HEK293 (cell line): ENCODE data around the gene TTN.

ENCODE experiments used
- AEBP2 ChIP-seq: fragments of 450-650 bp; formaldehyde crosslinking; IDR thresholded peaks from 2 replicates; pipeline ENCODE4 v1.5.1; 2016; ENCODE audit warnings: missing biosample characterization, missing genetic modification characterization, borderline replicate concordance
- MEIS1 ChIP-seq: sonication (generic); formaldehyde crosslinking; IDR thresholded peaks from 2 replicates; pipeline ENCODE4 v1.8.1; 2022; ENCODE audit warnings: missing genetic modification reagents, mild to moderate bottlenecking, borderline replicate concordance
- REST ChIP-seq: fragments of 450-650 bp; formaldehyde crosslinking; IDR thresholded peaks from 2 replicates; pipeline ENCODE4 v1.5.1; 2016; ENCODE audit warnings: missing biosample characterization, missing genetic modification characterization
- YY1 ChIP-seq: fragments of 450-650 bp; formaldehyde crosslinking; IDR thresholded peaks from 2 replicates; pipeline ENCODE4 v1.5.1; 2018; ENCODE audit warnings: missing biosample characterization, missing genetic modification characterization
- ZBTB26 ChIP-seq: fragments of 450-650 bp; formaldehyde crosslinking; optimal IDR thresholded peaks from 2 replicates; pipeline ENCODE3; 2016; ENCODE audit warnings: missing biosample characterization, mild to moderate bottlenecking, missing genetic modification characterization
- ZEB2 ChIP-seq: fragments of 450-650 bp; formaldehyde crosslinking; IDR thresholded peaks from 2 replicates; pipeline ENCODE4 v1.5.1; 2016; ENCODE audit warnings: missing biosample characterization, missing genetic modification characterization
- ZNF146 ChIP-seq: fragments of 450-650 bp; formaldehyde crosslinking; IDR thresholded peaks from 2 replicates; pipeline ENCODE4 v1.5.1; 2016; ENCODE audit warnings: missing biosample characterization, missing genetic modification characterization
- ZNF639 ChIP-seq: fragments of 450-650 bp; formaldehyde crosslinking; IDR thresholded peaks from 2 replicates; pipeline ENCODE4 v1.5.1; 2016; ENCODE audit warnings: missing biosample characterization, missing genetic modification characterization
- TF ChIP-seq, protein P1 (sequence below): fragments of 450-650 bp; formaldehyde crosslinking; IDR thresholded peaks from 2 replicates; pipeline ENCODE4 v1.5.1; 2016; ENCODE audit warnings: missing biosample characterization, missing genetic modification characterization
- TF ChIP-seq, protein P2 (sequence below): fragments of 450-650 bp; formaldehyde crosslinking; IDR thresholded peaks from 2 replicates; pipeline ENCODE4 v1.5.1; 2016; ENCODE audit warnings: missing biosample characterization, missing genetic modification characterization

- TF ChIP-seq ZNF639 = no peak
- TF ChIP-seq, protein P1, sequence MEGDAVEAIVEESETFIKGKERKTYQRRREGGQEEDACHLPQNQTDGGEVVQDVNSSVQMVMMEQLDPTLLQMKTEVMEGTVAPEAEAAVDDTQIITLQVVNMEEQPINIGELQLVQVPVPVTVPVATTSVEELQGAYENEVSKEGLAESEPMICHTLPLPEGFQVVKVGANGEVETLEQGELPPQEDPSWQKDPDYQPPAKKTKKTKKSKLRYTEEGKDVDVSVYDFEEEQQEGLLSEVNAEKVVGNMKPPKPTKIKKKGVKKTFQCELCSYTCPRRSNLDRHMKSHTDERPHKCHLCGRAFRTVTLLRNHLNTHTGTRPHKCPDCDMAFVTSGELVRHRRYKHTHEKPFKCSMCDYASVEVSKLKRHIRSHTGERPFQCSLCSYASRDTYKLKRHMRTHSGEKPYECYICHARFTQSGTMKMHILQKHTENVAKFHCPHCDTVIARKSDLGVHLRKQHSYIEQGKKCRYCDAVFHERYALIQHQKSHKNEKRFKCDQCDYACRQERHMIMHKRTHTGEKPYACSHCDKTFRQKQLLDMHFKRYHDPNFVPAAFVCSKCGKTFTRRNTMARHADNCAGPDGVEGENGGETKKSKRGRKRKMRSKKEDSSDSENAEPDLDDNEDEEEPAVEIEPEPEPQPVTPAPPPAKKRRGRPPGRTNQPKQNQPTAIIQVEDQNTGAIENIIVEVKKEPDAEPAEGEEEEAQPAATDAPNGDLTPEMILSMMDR (tag by site-specific recombination) = no peak
- no peak for TF ChIP-seq MEIS1 (CRISPR knock-in tag)
- TF ChIP-seq ZEB2 (tag by site-specific recombination) = no peak
- TF ChIP-seq ZNF146 (tag by site-specific recombination) = no peak
- no peak for TF ChIP-seq AEBP2 (tag by site-specific recombination)
- TF ChIP-seq ZBTB26 (tag by site-specific recombination) = no peak
- no peak for TF ChIP-seq REST
- TF ChIP-seq YY1 (tag by site-specific recombination) = no peak
- TF ChIP-seq, protein P2, sequence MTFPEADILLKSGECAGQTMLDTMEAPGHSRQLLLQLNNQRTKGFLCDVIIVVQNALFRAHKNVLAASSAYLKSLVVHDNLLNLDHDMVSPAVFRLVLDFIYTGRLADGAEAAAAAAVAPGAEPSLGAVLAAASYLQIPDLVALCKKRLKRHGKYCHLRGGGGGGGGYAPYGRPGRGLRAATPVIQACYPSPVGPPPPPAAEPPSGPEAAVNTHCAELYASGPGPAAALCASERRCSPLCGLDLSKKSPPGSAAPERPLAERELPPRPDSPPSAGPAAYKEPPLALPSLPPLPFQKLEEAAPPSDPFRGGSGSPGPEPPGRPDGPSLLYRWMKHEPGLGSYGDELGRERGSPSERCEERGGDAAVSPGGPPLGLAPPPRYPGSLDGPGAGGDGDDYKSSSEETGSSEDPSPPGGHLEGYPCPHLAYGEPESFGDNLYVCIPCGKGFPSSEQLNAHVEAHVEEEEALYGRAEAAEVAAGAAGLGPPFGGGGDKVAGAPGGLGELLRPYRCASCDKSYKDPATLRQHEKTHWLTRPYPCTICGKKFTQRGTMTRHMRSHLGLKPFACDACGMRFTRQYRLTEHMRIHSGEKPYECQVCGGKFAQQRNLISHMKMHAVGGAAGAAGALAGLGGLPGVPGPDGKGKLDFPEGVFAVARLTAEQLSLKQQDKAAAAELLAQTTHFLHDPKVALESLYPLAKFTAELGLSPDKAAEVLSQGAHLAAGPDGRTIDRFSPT (tag by site-specific recombination) = no peak
Measured at GRCh38 chr2:178829299-178829960, 22.2 kb upstream of the TTN start.
